ENCODE results near the gene EP400.

- TF ChIP-seq CTCF (IDR thresholded peaks at IDR 0.05; ENCODE audit: low read length) = no peak
- no peak for TF ChIP-seq EZH2 (IDR thresholded peaks at IDR 0.05; ENCODE audit: borderline replicate concordance, low read length)
Observed at GRCh38 chr12:132094269-132094891, 144.6 kb downstream of the EP400 start.
